H9 (cell line): ENCODE results near the gene CNN3. TPM values are rescaled to one million over a fixed set of nuclear protein-coding genes. Genes with fewer than 3 reads are reported as not detected.

ENCODE experiments used
- DNase-seq: peaks from one replicate; pipeline ENCODE4 v3.0.0-alpha.2; 2017
- H2AFZ ChIP-seq: one replicate; pipeline ENCODE4 v1.6.1; 2013; ENCODE audit warnings: mild to moderate bottlenecking, low read length, control low read depth, moderate library complexity
- H2AK5ac ChIP-seq: 2 replicates; pipeline ENCODE4 v1.6.1; 2013; ENCODE audit warnings: low read length, control low read depth, mixed read lengths; ENCODE audit not compliant: insufficient read length
- H2BK120ac ChIP-seq: one replicate; pipeline ENCODE4 v1.6.1; 2013; ENCODE audit warnings: low read depth, mild to moderate bottlenecking, low read length, control low read depth, inconsistent platforms; ENCODE audit not compliant: poor library complexity, severe bottlenecking
- H2BK12ac ChIP-seq: 2 replicates; pipeline ENCODE4 v1.6.1; 2013; ENCODE audit warnings: low read length, control low read depth, mixed read lengths, low read depth; ENCODE audit not compliant: insufficient read length
- H2BK15ac ChIP-seq: 2 replicates; pipeline ENCODE4 v1.6.1; 2013; ENCODE audit warnings: low read depth, low read length, control low read depth
- H2BK20ac ChIP-seq: one replicate; pipeline ENCODE4 v1.6.1; 2013; ENCODE audit warnings: low read depth, mild to moderate bottlenecking, low read length, control low read depth, inconsistent platforms; ENCODE audit not compliant: poor library complexity, severe bottlenecking
- H2BK5ac ChIP-seq: 2 replicates; pipeline ENCODE4 v1.6.1; 2013; ENCODE audit warnings: low read length, control low read depth, mixed read lengths; ENCODE audit not compliant: insufficient read length
- H3K14ac ChIP-seq: 2 replicates; pipeline ENCODE4 v1.6.1; 2013; ENCODE audit warnings: low read length, control low read depth; ENCODE audit not compliant: insufficient read depth
- H3K18ac ChIP-seq: 2 replicates; pipeline ENCODE4 v1.6.1; 2013; ENCODE audit warnings: low read depth, mild to moderate bottlenecking, mixed read lengths, low read length, control low read depth; ENCODE audit not compliant: insufficient read length
- H3K23ac ChIP-seq: 2 replicates; pipeline ENCODE4 v1.6.1; 2013; ENCODE audit warnings: low read length, control low read depth, mixed read lengths, low read depth; ENCODE audit not compliant: insufficient read length
- H3K23me2 ChIP-seq: 2 replicates; pipeline ENCODE4 v1.6.1; 2013; ENCODE audit warnings: low read depth, mild to moderate bottlenecking, mixed read lengths, low read length, control low read depth; ENCODE audit not compliant: insufficient read length, poor library complexity, severe bottlenecking
- H3K27ac ChIP-seq: 2 replicates; pipeline ENCODE4 v1.5.1; 2013; ENCODE audit warnings: low read length, control low read depth, mixed read lengths, low read depth; ENCODE audit not compliant: insufficient read length
- H3K27me3 ChIP-seq: 2 replicates; pipeline ENCODE4 v1.6.1; 2013; ENCODE audit warnings: low read length, control low read depth, inconsistent platforms; ENCODE audit not compliant: insufficient read depth
- H3K4ac ChIP-seq: 2 replicates; pipeline ENCODE4 v1.6.1; 2013; ENCODE audit warnings: low read depth, mild to moderate bottlenecking, control low read depth, inconsistent platforms, low read length, moderate library complexity
- H3K4me1 ChIP-seq: 2 replicates; pipeline ENCODE4 v1.6.1; 2013; ENCODE audit warnings: low read length, control low read depth, inconsistent platforms; ENCODE audit not compliant: insufficient read depth
- H3K4me2 ChIP-seq: 2 replicates; pipeline ENCODE4 v1.6.1; 2013; ENCODE audit warnings: low read length, control low read depth, mixed read lengths; ENCODE audit not compliant: insufficient read length, insufficient read depth
- H3K56ac ChIP-seq: 2 replicates; pipeline ENCODE4 v1.6.1; 2013; ENCODE audit warnings: low read depth, mild to moderate bottlenecking, mixed read lengths, low read length, control low read depth; ENCODE audit not compliant: insufficient read length
- H3K79me1 ChIP-seq: 2 replicates; pipeline ENCODE4 v1.6.1; 2013; ENCODE audit warnings: low read depth, mild to moderate bottlenecking, moderate library complexity, low read length, control low read depth, inconsistent platforms; ENCODE audit not compliant: insufficient read depth, poor library complexity, severe bottlenecking
- H3K79me2 ChIP-seq: 2 replicates; pipeline ENCODE4 v1.6.1; 2013; ENCODE audit warnings: low read length, control low read depth, inconsistent platforms; ENCODE audit not compliant: insufficient read depth
- H3K9ac ChIP-seq: 2 replicates; pipeline ENCODE4 v1.6.1; 2013; ENCODE audit warnings: low read length, control low read depth, mixed read lengths; ENCODE audit not compliant: insufficient read length; ENCODE audit errors: extremely low read depth
- H3K9me3 ChIP-seq: one replicate; pipeline ENCODE4 v1.6.1; 2013; ENCODE audit warnings: low read depth, low read length, inconsistent platforms; ENCODE audit not compliant: control insufficient read depth
- H3T11ph ChIP-seq: one replicate; pipeline ENCODE4 v1.6.1; 2013; ENCODE audit warnings: mild to moderate bottlenecking, low read length, control low read depth, inconsistent platforms
- H4K20me1 ChIP-seq: one replicate; pipeline ENCODE4 v1.6.1; 2013; ENCODE audit not compliant: control insufficient read depth, insufficient read length, insufficient read depth
- H4K5ac ChIP-seq: 2 replicates; pipeline ENCODE4 v1.6.1; 2013; ENCODE audit warnings: low read depth, mild to moderate bottlenecking, mixed read lengths, low read length, control low read depth; ENCODE audit not compliant: insufficient read length
- H4K8ac ChIP-seq: replicated peaks from 2 replicates; pipeline ENCODE4 v1.6.1; 2013; ENCODE audit warnings: low read length, control low read depth, mixed read lengths, low read depth; ENCODE audit not compliant: insufficient read length
- H4K91ac ChIP-seq: 2 replicates; pipeline ENCODE4 v1.6.1; 2013; ENCODE audit warnings: low read depth, mild to moderate bottlenecking, moderate library complexity, mixed read lengths, low read length, control low read depth; ENCODE audit not compliant: insufficient read length
- H3K27ac Mint-ChIP-seq, 3 experiments: 2 replicates in 2 of 3; 3 replicates in 1 of 3; pipeline ENCODE4 v1.8.0; 2020 to 2021; ENCODE audit warnings: mixed read lengths in 3 of 3, mild to moderate bottlenecking in 1 of 3, moderate library complexity in 1 of 3
- H3K27me3 Mint-ChIP-seq: 2 replicates; pipeline ENCODE4 v1.8.0; 2021; ENCODE audit warnings: low read depth, mild to moderate bottlenecking, moderate library complexity, mixed read lengths
- H3K36me3 Mint-ChIP-seq, 3 experiments: 2 replicates in 2 of 3; 3 replicates in 1 of 3; pipeline ENCODE4 v1.8.0; 2020 to 2021; ENCODE audit warnings: low read depth in 3 of 3, mixed read lengths in 3 of 3; ENCODE audit not compliant: insufficient read depth in 1 of 3
- H3K4me1 Mint-ChIP-seq, 2 experiments: 2 replicates each; pipeline ENCODE4 v1.8.0; 2020; ENCODE audit warnings: mixed read lengths in 2 of 2
- H3K4me3 Mint-ChIP-seq, 2 experiments: 2 replicates in 1 of 2; 3 replicates in 1 of 2; pipeline ENCODE4 v1.8.0; 2020 to 2021; ENCODE audit warnings: mild to moderate bottlenecking in 2 of 2, mixed read lengths in 2 of 2, moderate library complexity in 1 of 2
- H3K9me3 Mint-ChIP-seq, 2 experiments: 2 replicates in 1 of 2; 3 replicates in 1 of 2; pipeline ENCODE4 v1.8.0; 2020; ENCODE audit warnings: mild to moderate bottlenecking in 2 of 2, mixed read lengths in 2 of 2, moderate library complexity in 1 of 2
- WGBS: extraction: QIAGEN DNeasy Blood & Tissue Kit; methylation state at CpG from one replicate; pipeline ENCODE4 v1.1.7; 2013; ENCODE audit warnings: missing lambda C conversion rate, low lambda C conversion rate, mixed read lengths; ENCODE audit not compliant: insufficient read length; ENCODE audit errors: extremely low coverage; 5-methylcytosine and 5-hydroxymethylcytosine counted together
- total RNA-seq: library from RNA; stranded (reverse); gene quantifications from 2 replicates; pipeline ENCODE4 v1.2.1, GENCODE V29; 2021
- TF ChIP-seq, protein P1 (sequence below): fragments of 200-600 bp; sonication (generic); conservative IDR thresholded peaks from 3 replicates; pipeline ENCODE4 v1.8.0; 2021; ENCODE audit warnings: antibody characterized with exemption, mild to moderate bottlenecking

Gene CNN3
- total RNA-seq, 1 experiment from 2014 or later = 279 TPM

DNA sequence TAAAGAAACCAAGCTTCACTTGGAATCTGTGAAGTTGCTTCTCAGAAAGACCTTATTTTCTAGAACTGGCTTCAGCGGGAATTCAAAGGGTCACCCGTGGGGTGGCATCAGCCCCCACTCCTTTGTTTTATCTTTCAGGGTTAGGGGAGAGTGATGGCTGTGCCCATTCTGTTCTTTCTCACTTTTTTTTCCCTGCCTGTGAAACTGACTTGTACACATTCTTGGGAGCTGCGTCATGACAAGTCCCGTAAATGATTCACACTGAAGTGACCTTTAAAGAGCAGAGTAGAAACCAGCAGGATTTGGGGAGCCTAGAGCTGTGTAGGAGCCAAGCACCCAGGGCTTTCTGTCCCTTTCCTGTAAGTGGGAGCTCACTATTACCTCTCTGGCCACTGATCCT lies 63.0 kb downstream of the CNN3 start:
- Mint-ChIP-seq H3K27me3 (no peaks in the 10 kb centered on the region), H3K36me3 (no peaks in the 10 kb centered on the region), H3K27ac (peak overlapping the region in 2 of 3 experiments; percentile 16 to 25; a peak in 3 of 7 replicates), H3K9me3 (no peaks in the 10 kb centered on the region), H3K4me3 (peak overlapping the region in 1 of 2 experiments; percentile 10; a peak in 1 of 5 replicates), H3K4me1 (peaks cover 55 to 60% of the 10 kb centered on the region in 2 experiments)
- Histone ChIP-seq H2BK15ac (no peak overlapping the region), H2BK120ac (no peak overlapping the region), H3K79me2 (no peaks in the 10 kb centered on the region), H3K56ac (no peak overlapping the region), H4K8ac (no peak overlapping the region), H3K27me3 (no peaks in the 10 kb centered on the region), H2BK5ac (no peak overlapping the region), H2BK20ac (no peak overlapping the region), H4K5ac (no peak overlapping the region), H3K9me3 (no peaks in the 10 kb centered on the region), H3K18ac (no peak overlapping the region), H4K91ac (no peak overlapping the region), H4K20me1 (no peaks in the 10 kb centered on the region), H3K27ac (no peak overlapping the region), H2AFZ (no peak overlapping the region), H3K4ac (no peak overlapping the region), H3K14ac (no peak overlapping the region), H3K4me2 (no peak overlapping the region), H3K9ac (no peak overlapping the region), H3K4me1 (peaks cover 20% of the 10 kb centered on the region; the same call in 1 of the 2 replicates), H2AK5ac (no peak overlapping the region), H3T11ph (no peak overlapping the region), H2BK12ac (no peak overlapping the region), H3K79me1 (no peaks in the 10 kb centered on the region), H3K23ac (no peak overlapping the region), H3K23me2 (no peaks in the 10 kb centered on the region)
- no CpG with 5 or more reads among the region's 4 CpGs for WGBS
- TF ChIP-seq, protein P1, sequence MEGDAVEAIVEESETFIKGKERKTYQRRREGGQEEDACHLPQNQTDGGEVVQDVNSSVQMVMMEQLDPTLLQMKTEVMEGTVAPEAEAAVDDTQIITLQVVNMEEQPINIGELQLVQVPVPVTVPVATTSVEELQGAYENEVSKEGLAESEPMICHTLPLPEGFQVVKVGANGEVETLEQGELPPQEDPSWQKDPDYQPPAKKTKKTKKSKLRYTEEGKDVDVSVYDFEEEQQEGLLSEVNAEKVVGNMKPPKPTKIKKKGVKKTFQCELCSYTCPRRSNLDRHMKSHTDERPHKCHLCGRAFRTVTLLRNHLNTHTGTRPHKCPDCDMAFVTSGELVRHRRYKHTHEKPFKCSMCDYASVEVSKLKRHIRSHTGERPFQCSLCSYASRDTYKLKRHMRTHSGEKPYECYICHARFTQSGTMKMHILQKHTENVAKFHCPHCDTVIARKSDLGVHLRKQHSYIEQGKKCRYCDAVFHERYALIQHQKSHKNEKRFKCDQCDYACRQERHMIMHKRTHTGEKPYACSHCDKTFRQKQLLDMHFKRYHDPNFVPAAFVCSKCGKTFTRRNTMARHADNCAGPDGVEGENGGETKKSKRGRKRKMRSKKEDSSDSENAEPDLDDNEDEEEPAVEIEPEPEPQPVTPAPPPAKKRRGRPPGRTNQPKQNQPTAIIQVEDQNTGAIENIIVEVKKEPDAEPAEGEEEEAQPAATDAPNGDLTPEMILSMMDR = no peak
- no peak for DNase-seq
